Spleen (tissue), 7 donors: ENCODE data around the gene PTPRC.

Experiments
- CTCF ChIP-seq, 11 experiments: fragments of 200-600 bp in 7 of 11; fragments of 450-650 bp in 4 of 11; sonication (generic) in 4 of 11; IDR thresholded peaks in 8 of 11; conservative IDR thresholded peaks in 3 of 11; 1 replicate in 7 of 11; 2 replicates in 4 of 11; pipeline versions ENCODE4 v1.4.0 to v1.8.0; 2016 to 2021; ENCODE audit warnings: antibody characterized with exemption in 11 of 11, inconsistent platforms in 4 of 11, mild to moderate bottlenecking in 1 of 11
- POLR2AphosphoS5 ChIP-seq, 3 donors: sonication (generic); formaldehyde crosslinking; IDR thresholded peaks; one replicate each; pipeline ENCODE4 v1.5.1; 2017; ENCODE audit warnings: antibody characterized with exemption in 3 of 3
- donor health status: DM: no; HTN: no; CAD: no; lungs with moderate emphysema.
- donor health status: DM: no; HTN: no; CAD: no.
- donor health status: DM: no; HTN: no; CAD: no.

GRCh38 chr1:198624648-198624980 is 14.2 kb upstream of the PTPRC start:
- no peak for TF ChIP-seq CTCF (IDR thresholded peaks at IDR 0.05 in 8 of 11, conservative IDR thresholded peaks at IDR 0.05 in 3 of 11)
- TF ChIP-seq POLR2AphosphoS5 (IDR thresholded peaks at IDR 0.05) = no peak
